Stimulated activated CD8-positive, alpha-beta memory T cell treated with anti-CD3 and anti-CD28 coated beads, Interleukin-15, amount 100 ng/mL, for 1 hour (primary cell): ENCODE results near the gene PSG3.
"Not testable (repeated sequence)": the region's sequence is repeated elsewhere in the genome, so short reads cannot be mapped to it uniquely, and the experiment has no call there.

Experiments
- DNase-seq: peaks from one replicate; pipeline ENCODE4 v3.0.0-alpha.2; 2020; ENCODE audit warnings: low read depth

The PSG3 gene

GRCh38 chr19:42740381-42740780 is at the start of gene PSG3:
Gene PSG3, minus strand, starts transcription at chr19:42740481. Its CDS starts 97 bp downstream, at chr19:42740384.
- not testable (repeated sequence) for DNase-seq

DNA sequence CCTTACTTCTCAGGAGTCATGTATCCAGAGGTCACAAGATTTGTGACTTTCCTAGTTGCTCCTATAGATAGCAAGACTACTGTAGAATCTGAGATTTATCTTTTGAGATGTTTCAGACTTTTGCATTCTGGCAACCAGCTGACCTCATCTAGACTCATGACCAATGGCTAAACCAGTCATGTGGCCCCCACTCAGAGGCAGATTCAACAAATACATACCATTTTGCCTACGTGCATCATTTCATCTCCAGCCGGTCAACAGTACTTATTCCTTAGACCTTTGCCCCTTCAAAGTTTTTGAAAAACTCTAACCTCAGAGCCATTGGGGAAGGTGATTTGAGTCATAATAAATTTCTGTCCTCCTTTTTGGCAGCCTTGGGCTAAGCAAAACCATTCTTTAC is 48.5 kb upstream of the PSG3 start:
- DNase-seq: not testable (repeated sequence)

DNA sequence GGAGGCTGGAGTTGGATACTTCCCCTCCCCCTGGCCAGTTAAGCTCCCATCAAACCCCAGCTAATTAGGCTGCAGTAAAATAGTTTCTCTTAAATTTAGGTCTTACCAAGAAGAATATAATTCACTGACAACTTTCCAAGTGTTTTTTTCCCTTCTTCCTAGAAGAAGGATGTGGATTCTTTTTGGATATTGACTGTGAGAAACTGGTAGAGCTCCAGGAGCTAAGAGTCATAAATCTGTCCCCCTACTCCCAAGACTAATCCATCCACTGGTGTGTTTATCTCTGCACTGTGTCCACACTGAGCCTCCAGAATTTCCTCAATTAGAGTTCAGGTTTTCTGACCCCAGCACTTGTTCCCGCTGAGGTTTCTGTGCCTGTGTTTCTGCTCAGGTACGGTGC is 47.5 kb upstream of the PSG3 start:
- not testable (repeated sequence) for DNase-seq

GRCh38 chr19:42776750-42777612 is 36.7 kb upstream of the PSG3 start:
- DNase-seq: peak; percentile 6

GRCh38 chr19:42774510-42775158 is 34.4 kb upstream of the PSG3 start:
- DNase-seq: not testable (repeated sequence)

DNA sequence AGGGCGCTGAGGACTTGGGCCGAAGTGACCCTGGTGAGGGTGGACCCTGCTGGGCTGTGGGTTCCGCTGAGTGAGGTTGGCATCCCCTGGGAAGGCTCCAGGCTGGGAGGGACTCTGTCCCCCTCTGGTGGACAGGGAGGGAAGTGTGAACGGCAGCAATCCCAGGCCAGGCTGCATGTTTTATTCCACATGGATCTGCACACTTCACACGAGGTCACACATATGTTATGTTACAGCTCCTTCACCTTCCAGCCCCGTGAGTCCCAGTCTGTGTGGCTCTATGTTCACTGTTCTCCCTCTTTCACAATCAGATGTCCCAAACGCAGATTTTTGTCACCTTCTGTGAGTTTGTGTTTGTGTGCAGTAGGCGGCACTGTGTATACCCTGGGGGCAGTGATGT is 27.0 kb upstream of the PSG3 start:
- DNase-seq: not testable (repeated sequence)

DNA sequence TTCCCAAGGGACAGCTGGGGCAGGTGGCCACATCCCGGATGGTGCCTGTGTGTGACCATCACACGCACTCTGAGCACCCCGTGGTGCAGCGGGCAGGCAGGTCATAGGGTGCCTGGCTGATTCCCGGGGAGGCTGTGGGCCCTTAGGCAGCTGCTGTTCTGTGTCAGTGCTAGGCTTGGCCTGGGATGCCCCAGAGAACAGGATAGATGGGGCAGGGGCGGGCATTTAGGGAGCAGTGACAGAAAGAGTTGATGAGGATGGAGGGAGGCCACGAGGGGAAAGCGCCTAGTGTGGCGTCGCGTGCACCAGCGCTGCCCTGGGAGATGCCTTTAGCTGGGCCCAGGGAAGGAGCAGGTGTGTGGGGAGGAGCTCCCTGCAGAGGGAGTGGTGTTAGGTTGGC is 26.6 kb upstream of the PSG3 start:
- not testable (repeated sequence) for DNase-seq

- no peak for DNase-seq
Measured at GRCh38 chr19:42764836-42765235, 24.6 kb upstream of the PSG3 start.

GRCh38 chr19:42762789-42763188 is 22.5 kb upstream of the PSG3 start:
- DNase-seq: no peak

DNA sequence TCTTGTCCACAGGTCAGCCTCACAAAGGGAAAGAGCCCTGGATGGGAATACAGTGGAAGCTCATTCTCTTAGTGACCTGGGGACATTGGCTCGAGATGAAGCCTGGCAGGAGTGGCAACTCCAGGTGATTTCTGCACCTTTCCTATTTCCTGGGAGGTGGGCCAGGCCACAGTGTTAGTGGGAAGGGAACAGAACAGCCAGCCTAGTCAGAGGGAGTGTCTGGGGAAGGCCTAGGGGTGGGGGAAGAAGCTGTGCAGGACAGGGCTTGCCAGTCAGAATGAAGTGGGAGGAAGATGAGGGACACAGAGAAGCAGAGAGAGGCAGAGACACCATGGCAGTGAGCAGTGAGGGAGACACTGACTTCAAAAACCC is 21.6 kb upstream of the PSG3 start:
- not testable (repeated sequence) for DNase-seq

GRCh38 chr19:42760954-42761923 is 21.0 kb upstream of the PSG3 start:
- DNase-seq: not testable (repeated sequence)

DNA sequence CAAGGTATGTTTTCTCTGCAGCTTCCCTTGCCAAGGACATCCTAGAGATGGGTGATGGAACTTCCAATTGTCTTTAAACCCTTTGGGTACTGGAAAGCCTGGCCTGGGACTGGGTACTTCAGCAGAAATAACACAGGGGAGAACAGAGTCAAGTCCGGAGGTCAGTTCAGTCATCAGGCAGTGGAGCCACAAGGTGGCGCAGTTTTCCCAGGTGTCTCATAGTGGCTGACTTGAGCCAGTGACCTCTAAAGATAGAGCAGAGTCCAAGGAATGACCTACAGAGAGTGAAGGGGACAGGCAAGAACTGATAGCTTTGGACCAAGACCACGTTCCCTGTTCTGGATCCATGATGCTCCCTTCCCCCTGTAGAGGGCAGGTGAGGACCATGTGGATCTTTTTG is 18.4 kb upstream of the PSG3 start:
- DNase-seq: not testable (repeated sequence)

DNA sequence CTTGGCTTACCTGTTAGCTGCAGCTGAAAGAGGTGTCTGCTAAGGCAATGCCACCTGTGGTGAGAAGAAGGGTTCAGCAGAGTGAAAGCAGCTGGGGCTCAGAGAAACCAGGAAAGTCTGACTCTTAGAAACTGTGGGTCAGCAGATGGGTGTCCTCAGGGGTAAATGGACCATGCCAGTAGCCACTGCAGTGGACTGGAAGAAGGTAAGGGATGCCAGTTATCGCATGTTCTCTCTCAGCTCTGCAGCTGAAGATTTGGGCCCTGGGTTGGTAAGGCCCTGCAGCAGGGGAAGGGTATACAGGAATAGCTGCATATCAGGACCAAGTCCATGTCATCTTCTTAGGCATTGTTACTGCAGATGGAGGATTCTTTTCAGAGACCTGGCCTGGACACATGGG is 12.0 kb upstream of the PSG3 start:
- DNase-seq: not testable (repeated sequence)

GRCh38 chr19:42741726-42742607 is 1.7 kb upstream of the PSG3 start:
- DNase-seq: not testable (repeated sequence)

GRCh38 chr19:42737581-42738011 is 2.7 kb downstream of the PSG3 start:
- not testable (repeated sequence) for DNase-seq

- DNase-seq: not testable (repeated sequence)
Measured at GRCh38 chr19:42728341-42728740, 11.9 kb downstream of the PSG3 start.

GRCh38 chr19:42714000-42714399 is 26.3 kb downstream of the PSG3 start:
- not testable (repeated sequence) for DNase-seq

DNA sequence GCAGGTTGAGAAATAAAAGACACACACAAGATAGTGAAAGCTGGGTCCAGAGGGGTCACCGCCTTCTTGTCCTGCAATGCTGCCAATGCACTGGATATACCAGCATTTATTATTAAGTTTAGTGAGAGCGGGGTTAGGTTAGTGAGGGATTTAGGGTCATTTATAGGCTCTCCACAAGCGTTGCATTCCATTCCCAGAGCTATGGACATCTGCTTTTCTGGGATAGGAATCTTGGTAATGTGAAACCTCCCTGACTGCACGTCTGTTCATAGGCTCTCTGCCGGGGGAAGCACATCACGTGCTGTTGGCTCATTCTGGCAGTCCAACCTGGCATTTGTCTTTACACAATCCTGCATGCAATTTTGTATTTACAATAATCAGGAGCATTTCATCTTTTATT is 27.5 kb downstream of the PSG3 start:
- not testable (repeated sequence) for DNase-seq

DNA sequence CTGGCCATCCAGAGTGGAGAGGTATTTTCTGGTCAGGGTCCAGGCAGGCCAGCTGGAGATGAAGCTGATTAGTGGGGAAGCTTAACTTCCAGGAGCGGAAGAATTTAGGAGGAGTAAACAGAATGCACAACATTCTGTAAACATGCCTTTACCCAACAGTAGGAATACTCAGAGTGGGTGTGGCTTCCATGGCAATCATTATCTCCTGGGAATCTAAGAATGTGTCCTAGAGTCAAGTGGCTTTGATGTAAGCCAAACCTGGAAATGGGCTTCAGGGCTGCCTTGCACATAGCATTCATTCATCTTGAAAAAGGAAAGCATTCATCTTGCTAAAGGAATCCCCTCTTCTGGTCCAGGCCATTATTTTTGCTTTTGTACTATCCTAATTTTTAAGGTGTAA is 29.3 kb downstream of the PSG3 start:
- not testable (repeated sequence) for DNase-seq

GRCh38 chr19:42697884-42698283 is 42.4 kb downstream of the PSG3 start:
- DNase-seq: no peak
